NOMO-1 (cell line): Measurements from ENCODE around the gene IFRD2.

Experiments
- DNase-seq, 2 experiments: peaks; one replicate each; lab custom pipeline; 2025; ENCODE audit not compliant: unreplicated experiment in 2 of 2; lab: John Stamatoyannopoulos, UW

IFRD2 gene

GRCh38 chr3:50292159-50293078 is at the start of gene IFRD2:
TSS of gene IFRD2 (minus strand) at chr3:50292429. CDS start at chr3:50292274, 155 bp downstream.
- peak; percentile 98 to 99 for DNase-seq

GRCh38 chr3:50341537-50341936 is 49.3 kb upstream of the IFRD2 start:
- DNase-seq = no peak

GRCh38 chr3:50340448-50341329 is 48.5 kb upstream of the IFRD2 start, which contains the start of gene RASSF1:
TSS of gene RASSF1 (minus strand) at chr3:50340836. CDS start at chr3:50340805, 31 bp downstream.
- DNase-seq = peak; percentile 95 to 98

- no peak for DNase-seq
These were observed 47.9 kb upstream of the IFRD2 start for GRCh38 chr3:50340147-50340447.

- no peak for DNase-seq
These were observed 47.4 kb upstream of the IFRD2 start for GRCh38 chr3:50339485-50340146.

GRCh38 chr3:50338965-50339364 is 46.7 kb upstream of the IFRD2 start:
- peak; percentile 53 to 66 for DNase-seq

- peak; percentile 99 for DNase-seq
These were observed 45.1 kb upstream of the IFRD2 start for GRCh38 chr3:50337175-50337861.

- no peak for DNase-seq
These were observed 44.4 kb upstream of the IFRD2 start for GRCh38 chr3:50336452-50337174.

GRCh38 chr3:50334339-50335075 is 42.3 kb upstream of the IFRD2 start:
- DNase-seq = no peak

GRCh38 chr3:50333744-50334328 is 41.6 kb upstream of the IFRD2 start:
- DNase-seq = no peak

- no peak for DNase-seq
These were observed 39.2 kb upstream of the IFRD2 start for GRCh38 chr3:50331364-50331907.

GRCh38 chr3:50330330-50330729 is 38.1 kb upstream of the IFRD2 start:
- no peak for DNase-seq

- DNase-seq = peak; percentile 94
These were observed 35.9 kb upstream of the IFRD2 start, which contains the start of gene TUSC2 for GRCh38 chr3:50327943-50328691. TSS of gene TUSC2 (minus strand) at chr3:50328223. CDS start at chr3:50328099, 124 bp downstream.

GRCh38 chr3:50327129-50327528 is 34.9 kb upstream of the IFRD2 start:
- DNase-seq = no peak

- no peak for DNase-seq
These were observed 33.9 kb upstream of the IFRD2 start for GRCh38 chr3:50326182-50326541.

GRCh38 chr3:50325497-50326181 is 33.4 kb upstream of the IFRD2 start:
- DNase-seq = no peak

GRCh38 chr3:50325113-50325480 is 32.9 kb upstream of the IFRD2 start:
- no peak for DNase-seq
